Measurements from ENCODE around the gene ZSWIM9.

DNA sequence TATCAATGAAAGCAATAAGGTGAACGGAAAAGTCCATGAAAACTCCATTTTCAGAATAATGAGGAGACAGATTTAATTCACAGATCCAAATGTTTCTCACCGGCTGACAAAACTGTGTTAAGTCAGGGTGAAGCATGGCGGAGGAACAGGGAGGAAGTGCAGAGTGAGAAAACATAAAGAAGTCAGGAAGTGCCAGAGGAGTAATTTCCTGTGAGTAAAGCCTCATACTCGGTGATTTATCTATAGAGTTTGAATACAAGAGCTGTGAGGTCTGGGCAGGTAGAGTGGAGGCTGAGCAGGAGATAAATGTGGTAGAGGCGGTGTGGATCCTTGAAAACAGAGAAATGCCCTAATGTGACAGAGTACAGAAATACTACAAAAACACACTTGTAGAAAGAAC is 73.8 kb downstream of the ZSWIM9 start:
- TF ChIP-seq POLR2A (IDR thresholded peaks at IDR 0.05) = no peak
- no peak for TF ChIP-seq CTCF (IDR thresholded peaks at IDR 0.05)

All from breast epithelium (tissue), 3 donors.